Psoas muscle (tissue), 8 donors: ENCODE data around the gene EPB41L2. TPM values are rescaled to one million over a fixed set of nuclear protein-coding genes. Genes with fewer than 3 reads are reported as not detected.

Experiments
- ATAC-seq, 4 donors: fragments of 200-7000 bp; cut with Tn5 transposase; one replicate each; pipeline ENCODE4 v1.9.1; 2020; ENCODE audit warnings: moderate library complexity in 3 of 4, mild to moderate bottlenecking in 2 of 4
- DNase-seq, 2 donors: peaks; one replicate each; pipeline ENCODE4 v3.0.0-alpha.2; 2020
- H3K27ac ChIP-seq: fragments of 200-600 bp; one replicate; pipeline ENCODE4 v1.8.0; 2022
- H3K27me3 ChIP-seq, 3 donors: fragments of 200-600 bp in 1 of 3; one replicate each; pipeline versions ENCODE4 v1.6.1 to v1.8.0; 2013 to 2022; ENCODE audit warnings: low read length in 2 of 3, mild to moderate bottlenecking in 2 of 3, moderate library complexity in 1 of 3; ENCODE audit not compliant: insufficient read depth in 3 of 3
- H3K36me3 ChIP-seq, 2 donors: fragments of 200-600 bp in 1 of 2; one replicate each; pipeline versions ENCODE4 v1.6.1 to v1.8.0; 2013 to 2022; ENCODE audit warnings: low read depth in 1 of 2, mild to moderate bottlenecking in 1 of 2, moderate library complexity in 1 of 2; ENCODE audit not compliant: insufficient read depth in 1 of 2
- H3K4me1 ChIP-seq: fragments of 200-600 bp; one replicate; pipeline ENCODE4 v1.8.0; 2022
- H3K4me3 ChIP-seq: fragments of 200-600 bp; one replicate; pipeline ENCODE4 v1.8.0; 2022; ENCODE audit warnings: mild to moderate bottlenecking
- H3K9me3 ChIP-seq: fragments of 200-600 bp; one replicate; pipeline ENCODE4 v1.8.0; 2022
- WGBS, 3 donors: extraction: QIAGEN DNeasy Blood & Tissue Kit; methylation state at CpG; one replicate each; pipeline versions ENCODE4 v1.1.6 to v1.1.7; 2013; 5-methylcytosine and 5-hydroxymethylcytosine counted together
- intact Hi-C, 2 donors: fragments of 100-400 bp; cut with DNase I; formaldehyde crosslinking; loops; one replicate each; pipeline versions ENCODE4 v1.11.0 to v1.14.2; 2022
- polyA plus RNA-seq, 3 donors: library from polyadenylated mRNA; stranded (reverse); fragments of 200-250 nt; gene quantifications; one replicate each; pipeline ENCODE4 v1.2.3, GENCODE V29; 2013
- total RNA-seq, 4 donors: library from RNA; stranded (reverse); fragmentation: NEBNext Ultra II Directional in 2 of 4; extraction: Animal tissue kit (Norgen Biotek cat#: 25700) in 2 of 4; gene quantifications; one replicate each; pipeline versions ENCODE4 v1.2.1 to v1.2.4, GENCODE V29; 2021 to 2023
- TF ChIP-seq, protein P1 (sequence below): fragments of 200-600 bp; IDR thresholded peaks from one replicate; pipeline ENCODE4 v1.8.0; 2022; ENCODE audit warnings: antibody characterized with exemption
- donor health status: healthy with polysubstance abuse.
- donor health status: DM: no; HTN: no; CAD: no; lungs with moderate emphysema.
- donor health status: Bipolar disorder and iron deficiency.
- donor health status: healthy.
- donor health status: DM: yes; HTN: yes; CAD: no.
- donor health status: DM: no; HTN: no; CAD: no.
- donor health status: DM: no; HTN: no; CAD: no.
- donor health status: DM: yes; HTN: yes; CAD: no.

EPB41L2 gene
- total and polyA plus RNA-seq, 7 donors = 8.5 to 75.7 (median 22.7) TPM

- no peak overlapping the region for H3K27ac ChIP-seq
- intact Hi-C loops = no loop called here
- no peaks in the 10 kb centered on the region for H3K4me1 ChIP-seq
- no peaks in the 10 kb centered on the region for H3K36me3 ChIP-seq
- TF ChIP-seq, protein P1, sequence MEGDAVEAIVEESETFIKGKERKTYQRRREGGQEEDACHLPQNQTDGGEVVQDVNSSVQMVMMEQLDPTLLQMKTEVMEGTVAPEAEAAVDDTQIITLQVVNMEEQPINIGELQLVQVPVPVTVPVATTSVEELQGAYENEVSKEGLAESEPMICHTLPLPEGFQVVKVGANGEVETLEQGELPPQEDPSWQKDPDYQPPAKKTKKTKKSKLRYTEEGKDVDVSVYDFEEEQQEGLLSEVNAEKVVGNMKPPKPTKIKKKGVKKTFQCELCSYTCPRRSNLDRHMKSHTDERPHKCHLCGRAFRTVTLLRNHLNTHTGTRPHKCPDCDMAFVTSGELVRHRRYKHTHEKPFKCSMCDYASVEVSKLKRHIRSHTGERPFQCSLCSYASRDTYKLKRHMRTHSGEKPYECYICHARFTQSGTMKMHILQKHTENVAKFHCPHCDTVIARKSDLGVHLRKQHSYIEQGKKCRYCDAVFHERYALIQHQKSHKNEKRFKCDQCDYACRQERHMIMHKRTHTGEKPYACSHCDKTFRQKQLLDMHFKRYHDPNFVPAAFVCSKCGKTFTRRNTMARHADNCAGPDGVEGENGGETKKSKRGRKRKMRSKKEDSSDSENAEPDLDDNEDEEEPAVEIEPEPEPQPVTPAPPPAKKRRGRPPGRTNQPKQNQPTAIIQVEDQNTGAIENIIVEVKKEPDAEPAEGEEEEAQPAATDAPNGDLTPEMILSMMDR = no peak
- H3K27me3 ChIP-seq = no peaks in the 10 kb centered on the region
- no peaks in the 10 kb centered on the region for H3K9me3 ChIP-seq
- DNase-seq (no peak), ATAC-seq (no peak)
- H3K4me3 ChIP-seq = no peak overlapping the region
- WGBS, 3 donors = 91 to 95% (median 92%) methylated on average over 3 of the region's 3 CpGs
Measured at GRCh38 chr6:131070061-131070460, 7.0 kb upstream of the EPB41L2 start.

DNA sequence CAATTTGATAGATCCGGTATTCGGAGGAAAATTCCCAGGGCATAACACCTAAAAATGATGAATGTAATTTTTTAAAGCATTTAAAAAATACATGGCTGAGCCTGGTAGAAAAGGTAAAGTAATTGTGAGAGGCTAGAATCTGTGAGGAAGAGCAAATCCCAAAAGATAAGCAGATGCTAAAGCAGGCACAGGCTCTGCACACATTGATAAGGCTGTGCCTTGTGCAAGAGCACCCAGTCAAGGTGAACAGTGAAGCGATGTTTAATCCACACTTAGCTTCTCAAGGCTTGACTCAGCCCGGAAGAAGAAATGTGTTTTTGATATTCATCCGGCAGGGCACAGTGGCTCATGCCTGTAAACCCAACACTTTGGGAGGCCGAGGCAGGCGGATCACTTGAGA, 5.1 kb upstream of the EPB41L2 start:
- DNase-seq (no peak), ATAC-seq (no peak)
- no peaks in the 10 kb centered on the region for H3K4me1 ChIP-seq
- WGBS, 3 donors = 91 to 97% (median 96%) methylated on average over 7 of the region's 7 CpGs
- intact Hi-C loops = no loop called here
- no peaks in the 10 kb centered on the region for H3K36me3 ChIP-seq
- no peak overlapping the region for H3K27ac ChIP-seq
- no peaks in the 10 kb centered on the region for H3K9me3 ChIP-seq
- H3K27me3 ChIP-seq = no peaks in the 10 kb centered on the region
- no peak overlapping the region for H3K4me3 ChIP-seq
- TF ChIP-seq, protein P1 = no peak

DNA sequence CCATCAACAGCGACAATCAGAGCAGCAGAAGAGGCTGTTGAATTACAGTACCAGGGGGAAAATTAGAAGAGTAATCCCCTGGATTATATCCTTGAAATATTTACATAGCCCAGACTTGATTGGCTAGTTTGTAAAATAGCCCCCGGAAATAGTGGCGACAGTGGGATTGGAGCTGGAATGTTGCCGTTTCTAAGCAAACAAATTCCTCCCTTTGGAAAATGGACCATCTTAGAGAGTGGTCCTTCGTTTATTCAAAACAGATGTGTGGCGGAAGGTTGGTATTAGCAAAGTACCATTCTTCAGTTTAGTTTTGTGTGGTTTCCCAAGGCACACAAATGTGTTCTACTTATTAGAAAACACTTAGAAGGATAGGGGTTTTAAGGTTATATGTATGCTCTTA, 4.5 kb upstream of the EPB41L2 start:
- Histone ChIP-seq H3K27me3 (no peaks in the 10 kb centered on the region), H3K4me3 (no peak overlapping the region), H3K9me3 (no peaks in the 10 kb centered on the region), H3K4me1 (no peaks in the 10 kb centered on the region), H3K36me3 (no peaks in the 10 kb centered on the region), H3K27ac (no peak overlapping the region)
- intact Hi-C loops = no loop called here
- TF ChIP-seq, protein P1 = no peak
- 92 to 93% (median 92%) methylated on average over 6 of the region's 6 CpGs for WGBS, 3 donors
- DNase-seq = no peak
- no peak for ATAC-seq

- no peak for ATAC-seq
- Histone ChIP-seq H3K27ac (no peak overlapping the region), H3K27me3 (no peaks in the 10 kb centered on the region), H3K9me3 (no peaks in the 10 kb centered on the region), H3K4me3 (no peak overlapping the region), H3K4me1 (no peaks in the 10 kb centered on the region), H3K36me3 (no peaks in the 10 kb centered on the region)
- TF ChIP-seq, protein P1 = no peak
- intact Hi-C loops = no loop called here
- DNase-seq = no peak
Measured at GRCh38 chr6:131065824-131066171, 2.8 kb upstream of the EPB41L2 start.

DNA sequence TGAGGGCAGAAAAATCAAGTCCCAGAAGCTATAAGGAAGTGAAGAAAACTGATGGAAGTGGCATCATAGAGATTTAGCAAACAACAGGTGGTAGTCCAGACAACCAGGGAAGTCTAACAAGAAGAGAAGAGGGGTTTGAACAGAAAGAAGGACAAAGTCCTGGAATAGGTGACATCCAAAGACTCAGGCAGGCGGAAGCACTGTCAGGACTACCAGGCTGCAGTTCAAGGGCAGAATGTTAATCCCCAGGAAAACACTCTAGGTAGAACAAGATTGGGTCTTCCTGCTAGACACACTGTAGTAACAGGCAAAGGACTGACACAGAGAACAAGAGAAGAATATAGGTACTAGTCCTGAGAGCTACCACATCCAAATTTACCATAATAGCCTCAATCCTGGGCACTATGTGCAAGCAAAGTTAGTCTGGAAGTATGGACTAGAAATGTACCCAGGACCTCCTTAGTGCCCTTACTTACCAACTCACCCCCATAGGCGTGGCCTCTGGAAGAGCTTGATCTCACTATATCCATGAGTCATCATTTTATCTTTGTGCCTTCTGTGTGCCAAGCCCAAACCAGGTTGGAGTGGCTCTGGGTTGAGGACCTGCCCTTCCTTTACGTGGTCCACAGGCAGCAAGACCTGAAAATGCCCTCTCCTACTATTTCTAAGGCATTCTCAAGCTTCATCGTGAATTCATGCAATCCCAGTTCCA, 2.2 kb upstream of the EPB41L2 start:
- Histone ChIP-seq H3K9me3 (no peaks in the 10 kb centered on the region), H3K36me3 (no peaks in the 10 kb centered on the region), H3K4me1 (no peaks in the 10 kb centered on the region), H3K4me3 (no peak overlapping the region), H3K27me3 (no peaks in the 10 kb centered on the region), H3K27ac (no peak overlapping the region)
- ATAC-seq = no peak
- no peak for DNase-seq
- WGBS, 3 donors = 78 to 92% (median 84%) methylated on average over 4 of the region's 4 CpGs
- TF ChIP-seq, protein P1 = no peak
- intact Hi-C loops = no loop called here
